ENCODE measurements around the gene DCAF17.
A peak's percentile ranks its signal among the peaks of the same experiment; 100 is the strongest.

Gene DCAF17

GRCh38 chr2:171434013-171434989 is at the start of gene DCAF17:
DCAF17 (plus strand) TSS chr2:171434226; CDS start chr2:171434578, 352 bp downstream.
- peak; percentile 87 to 88 for DNase-seq (ENCODE audit: low read depth in 2 of 2)

- no peak for DNase-seq (ENCODE audit: low read depth in 2 of 2)
Observed at GRCh38 chr2:171386627-171387026, 47.4 kb upstream of the DCAF17 start.

- DNase-seq (ENCODE audit: low read depth in 2 of 2), result no peak
Observed at GRCh38 chr2:171387052-171387451, 47.0 kb upstream of the DCAF17 start.

- DNase-seq (ENCODE audit: low read depth in 2 of 2), result no peak
Observed at GRCh38 chr2:171389325-171389724, 44.7 kb upstream of the DCAF17 start.

GRCh38 chr2:171389780-171390179 is 44.2 kb upstream of the DCAF17 start:
- no peak for DNase-seq (ENCODE audit: low read depth in 2 of 2)

GRCh38 chr2:171390941-171391516 is 43.0 kb upstream of the DCAF17 start:
- peak; percentile 39 to 40 for DNase-seq (ENCODE audit: low read depth in 2 of 2)

- no peak for DNase-seq (ENCODE audit: low read depth in 2 of 2)
Observed at GRCh38 chr2:171391532-171391931, 42.5 kb upstream of the DCAF17 start.

- no peak for DNase-seq (ENCODE audit: low read depth in 2 of 2)
Observed at GRCh38 chr2:171393487-171393886, 40.5 kb upstream of the DCAF17 start.

GRCh38 chr2:171394164-171394740 is 39.8 kb upstream of the DCAF17 start:
- DNase-seq (ENCODE audit: low read depth in 2 of 2), result no peak

GRCh38 chr2:171399292-171399691 is 34.7 kb upstream of the DCAF17 start:
- no peak for DNase-seq (ENCODE audit: low read depth in 2 of 2)

- no peak for DNase-seq (ENCODE audit: low read depth in 2 of 2)
Observed at GRCh38 chr2:171400395-171400794, 33.6 kb upstream of the DCAF17 start.

- DNase-seq (ENCODE audit: low read depth in 2 of 2), result no peak
Observed at GRCh38 chr2:171401947-171402346, 32.1 kb upstream of the DCAF17 start.

- peak in 1 of 2 experiments; percentile 9 for DNase-seq (ENCODE audit: low read depth in 2 of 2)
Observed at GRCh38 chr2:171402906-171403580, 31.0 kb upstream of the DCAF17 start.

- peak in 1 of 2 experiments; percentile 10 for DNase-seq (ENCODE audit: low read depth in 2 of 2)
Observed at GRCh38 chr2:171404261-171404660, 29.8 kb upstream of the DCAF17 start.

- DNase-seq (ENCODE audit: low read depth in 2 of 2), result no peak
Observed at GRCh38 chr2:171404719-171405118, 29.3 kb upstream of the DCAF17 start.

GRCh38 chr2:171405546-171405945 is 28.5 kb upstream of the DCAF17 start:
- DNase-seq (ENCODE audit: low read depth in 2 of 2), result no peak

- no peak for DNase-seq (ENCODE audit: low read depth in 2 of 2)
Observed at GRCh38 chr2:171406044-171406443, 28.0 kb upstream of the DCAF17 start.

GRCh38 chr2:171407030-171407675 is 26.9 kb upstream of the DCAF17 start:
- DNase-seq (ENCODE audit: low read depth in 2 of 2), result no peak

- DNase-seq (ENCODE audit: low read depth in 2 of 2), result no peak
Observed at GRCh38 chr2:171407676-171408044, 26.4 kb upstream of the DCAF17 start.

GRCh38 chr2:171409436-171409971 is 24.5 kb upstream of the DCAF17 start:
- DNase-seq (ENCODE audit: low read depth in 2 of 2), result no peak

GRCh38 chr2:171410101-171410500 is 23.9 kb upstream of the DCAF17 start:
- no peak for DNase-seq (ENCODE audit: low read depth in 2 of 2)

All from fibroblast of skin of left quadriceps (primary cell).